HUES64 (cell line): Measurements from ENCODE around the gene FAM236B. TPM values are rescaled to one million over a fixed set of nuclear protein-coding genes. Genes with fewer than 3 reads are reported as not detected.
"Not testable (repeated sequence)": the region's sequence is repeated elsewhere in the genome, so short reads cannot be mapped to it uniquely, and the experiment has no call there.

Experiments
- H3K27ac ChIP-seq: 2 replicates; pipeline ENCODE4 v1.7.0; 2013; ENCODE audit warnings: low read depth, low read length, inconsistent platforms
- H3K27me3 ChIP-seq: 2 replicates; pipeline ENCODE4 v1.6.1; 2013; ENCODE audit warnings: mild to moderate bottlenecking, low read length; ENCODE audit not compliant: insufficient read depth
- H3K36me3 ChIP-seq: 2 replicates; pipeline ENCODE4 v1.6.1; 2013; ENCODE audit warnings: mild to moderate bottlenecking, low read length; ENCODE audit not compliant: insufficient read depth
- H3K4me1 ChIP-seq: 2 replicates; pipeline ENCODE4 v1.6.1; 2013; ENCODE audit warnings: mild to moderate bottlenecking, low read length, moderate library complexity; ENCODE audit not compliant: insufficient read depth
- H3K4me3 ChIP-seq: 2 replicates; pipeline ENCODE4 v1.5.1; 2013; ENCODE audit warnings: mild to moderate bottlenecking, low read length, moderate library complexity
- H3K9ac ChIP-seq: 2 replicates; pipeline ENCODE4 v1.6.1; 2013; ENCODE audit warnings: mild to moderate bottlenecking, low read depth, low read length
- H3K9me3 ChIP-seq: 2 replicates; pipeline ENCODE4 v1.6.1; 2013; ENCODE audit warnings: low read depth, low read length; ENCODE audit not compliant: insufficient read depth
- WGBS: fragments of 150-250, 120-280 bp; methylation state at CpG from one replicate; pipeline ENCODE4 v1.1.7; 2013; ENCODE audit warnings: missing lambda C conversion rate; 5-methylcytosine and 5-hydroxymethylcytosine counted together
- polyA plus RNA-seq, 2 experiments: library from polyadenylated mRNA; stranded (reverse); fragments of 50-300 nt; gene quantifications; one replicate each; pipeline ENCODE4 v1.2.3, GENCODE V29; 2013

Gene FAM236B
- not detected for polyA plus RNA-seq (2013, experiment 1 of 2)
- polyA plus RNA-seq (2013, experiment 2 of 2): not detected

- not testable (repeated sequence) for H3K27me3 ChIP-seq, H3K9ac ChIP-seq, H3K27ac ChIP-seq, H3K4me1 ChIP-seq, H3K4me3 ChIP-seq, H3K36me3 ChIP-seq, H3K9me3 ChIP-seq
- no CpG with 5 or more reads among the region's 15 CpGs for WGBS
Observed at GRCh38 chrX:72782560-72782959, at the start of gene FAM236B. FAM236B (minus strand) TSS chrX:72782660; CDS start chrX:72782560, 100 bp downstream.

- H3K27ac ChIP-seq, H3K27me3 ChIP-seq, H3K36me3 ChIP-seq, H3K9ac ChIP-seq, H3K4me3 ChIP-seq, H3K4me1 ChIP-seq, H3K9me3 ChIP-seq: not testable (repeated sequence)
- WGBS: no CpG with 5 or more reads among the region's 13 CpGs
Observed at GRCh38 chrX:72830701-72831100, 48.2 kb upstream of the FAM236B start.

- WGBS: no CpG with 5 or more reads among the region's 13 CpGs
- H3K9ac ChIP-seq, H3K4me1 ChIP-seq, H3K4me3 ChIP-seq, H3K9me3 ChIP-seq, H3K27ac ChIP-seq, H3K36me3 ChIP-seq, H3K27me3 ChIP-seq: not testable (repeated sequence)
Observed at GRCh38 chrX:72808110-72808509, 25.6 kb upstream of the FAM236B start, which contains the start of gene FAM236D. FAM236D (minus strand) TSS chrX:72808210; CDS start chrX:72808110, 100 bp downstream.

- not testable (repeated sequence) for H3K27ac ChIP-seq, H3K4me1 ChIP-seq, H3K36me3 ChIP-seq, H3K9me3 ChIP-seq, H3K27me3 ChIP-seq, H3K4me3 ChIP-seq, H3K9ac ChIP-seq
- no CpG with 5 or more reads among the region's 3 CpGs for WGBS
Observed at GRCh38 chrX:72790390-72790789, 7.9 kb upstream of the FAM236B start.

- H3K4me1 ChIP-seq, H3K9me3 ChIP-seq, H3K27ac ChIP-seq, H3K27me3 ChIP-seq, H3K9ac ChIP-seq, H3K4me3 ChIP-seq, H3K36me3 ChIP-seq: not testable (repeated sequence)
- WGBS: no CpG with 5 or more reads among the region's 1 CpG
Observed at GRCh38 chrX:72788142-72788541, 5.7 kb upstream of the FAM236B start.

- WGBS: no CpG with 5 or more reads among the region's 6 CpGs
- H3K27ac ChIP-seq, H3K36me3 ChIP-seq, H3K27me3 ChIP-seq, H3K4me3 ChIP-seq, H3K4me1 ChIP-seq, H3K9me3 ChIP-seq, H3K9ac ChIP-seq: not testable (repeated sequence)
Observed at GRCh38 chrX:72783964-72784363, 1.5 kb upstream of the FAM236B start.

- H3K4me3 ChIP-seq, H3K9me3 ChIP-seq, H3K27me3 ChIP-seq, H3K36me3 ChIP-seq, H3K4me1 ChIP-seq, H3K27ac ChIP-seq, H3K9ac ChIP-seq: not testable (repeated sequence)
- WGBS: no CpG with 5 or more reads among the region's 8 CpGs
Observed at GRCh38 chrX:72783365-72783936, 991 bp upstream of the FAM236B start.

- not testable (repeated sequence) for H3K4me1 ChIP-seq, H3K27me3 ChIP-seq, H3K4me3 ChIP-seq, H3K9me3 ChIP-seq, H3K9ac ChIP-seq, H3K27ac ChIP-seq, H3K36me3 ChIP-seq
- WGBS: no CpG with 5 or more reads among the region's 6 CpGs
Observed at GRCh38 chrX:72778146-72778545, 4.3 kb downstream of the FAM236B start.

GRCh38 chrX:72777467-72777790 is 5.0 kb downstream of the FAM236B start:
- not testable (repeated sequence) for H3K27me3 ChIP-seq, H3K4me3 ChIP-seq, H3K4me1 ChIP-seq, H3K36me3 ChIP-seq, H3K27ac ChIP-seq, H3K9ac ChIP-seq, H3K9me3 ChIP-seq
- WGBS: no CpG with 5 or more reads among the region's 15 CpGs

GRCh38 chrX:72776653-72777466 is 5.6 kb downstream of the FAM236B start, which contains the start of gene DMRTC1B:
DMRTC1B (plus strand) TSS chrX:72776890; CDS start chrX:72845136, 68,246 bp downstream.
- not testable (repeated sequence) for H3K9ac ChIP-seq, H3K4me1 ChIP-seq, H3K9me3 ChIP-seq, H3K27ac ChIP-seq, H3K36me3 ChIP-seq, H3K4me3 ChIP-seq, H3K27me3 ChIP-seq
- no CpG with 5 or more reads among the region's 44 CpGs for WGBS

- H3K9ac ChIP-seq, H3K4me1 ChIP-seq, H3K9me3 ChIP-seq, H3K27ac ChIP-seq, H3K4me3 ChIP-seq, H3K36me3 ChIP-seq, H3K27me3 ChIP-seq: not testable (repeated sequence)
- WGBS: no CpG with 5 or more reads among the region's 9 CpGs
Observed at GRCh38 chrX:72760454-72760853, 22.0 kb downstream of the FAM236B start.

GRCh38 chrX:72748545-72748944 is 33.9 kb downstream of the FAM236B start:
- H3K9me3 ChIP-seq, H3K4me1 ChIP-seq, H3K27me3 ChIP-seq, H3K9ac ChIP-seq, H3K27ac ChIP-seq, H3K36me3 ChIP-seq, H3K4me3 ChIP-seq: not testable (repeated sequence)
- no CpG with 5 or more reads among the region's 3 CpGs for WGBS
